HEK293 (cell line): ENCODE results near the gene NME3.
A peak's percentile ranks its signal among the peaks of the same experiment; 100 is the strongest.

Experiments used
- CTCF ChIA-PET: fragments of 350-600 bp; formaldehyde crosslinking; extraction: SDS; loops from one replicate; lab custom pipeline; 2021; ENCODE audit warnings: antibody characterized with exemption; lab: Yijun Ruan, JAX
- POLR2A ChIA-PET: fragments of 300-600 bp; formaldehyde crosslinking; extraction: SDS; loops from one replicate; lab custom pipeline; 2020; ENCODE audit warnings: antibody characterized with exemption, inconsistent platforms; lab: Yijun Ruan, JAX
- H3K27ac ChIP-seq: fragments of 200-500 bp; sonication (Bioruptor generic); 2 replicates; pipeline ENCODE4 v1.5.1; 2014; ENCODE audit warnings: low read depth, low read length, control low read depth, inconsistent platforms; ENCODE audit errors: extremely low read depth
- H3K36me3 ChIP-seq, 2 experiments: fragments of 200-500 bp in 1 of 2; sonication (Bioruptor generic) in 1 of 2; 1 replicate in 1 of 2; 2 replicates in 1 of 2; pipeline ENCODE4 v1.5.1; 2014 to 2017; ENCODE audit warnings: inconsistent platforms in 2 of 2, low read length in 2 of 2; ENCODE audit not compliant: control insufficient read depth in 2 of 2, insufficient read depth in 1 of 2
- H3K4me1 ChIP-seq: fragments of 200-500 bp; sonication (Bioruptor generic); 2 replicates; pipeline ENCODE4 v1.5.1; 2014; ENCODE audit warnings: mild to moderate bottlenecking, low read length, inconsistent platforms; ENCODE audit not compliant: control insufficient read depth, insufficient read depth
- H3K4me3 ChIP-seq: 2 replicates; pipeline ENCODE4 v1.5.1; 2011; ENCODE audit warnings: low read depth, mild to moderate bottlenecking, control low read depth, low read length, moderate library complexity
- H3K9me3 ChIP-seq: fragments of 200-500 bp; sonication (Bioruptor generic); 2 replicates; pipeline ENCODE4 v1.5.1; 2014; ENCODE audit warnings: low read depth, low read length, inconsistent platforms; ENCODE audit not compliant: control insufficient read depth, insufficient read depth
- HIC1 ChIP-seq: fragments of 450-650 bp; formaldehyde crosslinking; IDR thresholded peaks from 2 replicates; pipeline ENCODE4 v1.5.1; 2016; ENCODE audit warnings: missing biosample characterization, missing genetic modification characterization
- OSR2 ChIP-seq: fragments of 450-650 bp; formaldehyde crosslinking; IDR thresholded peaks from 2 replicates; pipeline ENCODE4 v1.5.1; 2016; ENCODE audit warnings: missing biosample characterization, missing genetic modification characterization
- SCRT2 ChIP-seq: fragments of 450-650 bp; formaldehyde crosslinking; IDR thresholded peaks from 2 replicates; pipeline ENCODE4 v1.5.1; 2016; ENCODE audit warnings: missing biosample characterization, missing genetic modification characterization
- ZBTB1 ChIP-seq: fragments of 450-650 bp; formaldehyde crosslinking; IDR thresholded peaks from 2 replicates; pipeline ENCODE4 v1.5.1; 2016; ENCODE audit warnings: missing biosample characterization, missing genetic modification characterization
- ZFP37 ChIP-seq: fragments of 450-650 bp; formaldehyde crosslinking; IDR thresholded peaks from 2 replicates; pipeline ENCODE4 v1.5.1; 2016; ENCODE audit warnings: missing biosample characterization, missing genetic modification characterization
- ZIC2 ChIP-seq: fragments of 450-650 bp; formaldehyde crosslinking; IDR thresholded peaks from 2 replicates; pipeline ENCODE4 v1.5.1; 2016; ENCODE audit warnings: missing biosample characterization, missing genetic modification characterization
- ZNF121 ChIP-seq: fragments of 450-650 bp; formaldehyde crosslinking; IDR thresholded peaks from 2 replicates; pipeline ENCODE4 v1.5.1; 2016; ENCODE audit warnings: missing biosample characterization, missing genetic modification characterization
- ZNF169 ChIP-seq: fragments of 450-650 bp; formaldehyde crosslinking; IDR thresholded peaks from 2 replicates; pipeline ENCODE4 v1.5.1; 2016; ENCODE audit warnings: missing biosample characterization, missing genetic modification characterization
- ZNF24 ChIP-seq: fragments of 450-650 bp; formaldehyde crosslinking; IDR thresholded peaks from 2 replicates; pipeline ENCODE4 v1.5.1; 2016; ENCODE audit warnings: missing biosample characterization, missing genetic modification characterization
- ZNF324 ChIP-seq: fragments of 450-650 bp; formaldehyde crosslinking; IDR thresholded peaks from 2 replicates; pipeline ENCODE4 v1.5.1; 2016; ENCODE audit warnings: missing biosample characterization, missing genetic modification characterization
- ZNF423 ChIP-seq: fragments of 450-650 bp; formaldehyde crosslinking; IDR thresholded peaks from 2 replicates; pipeline ENCODE4 v1.5.1; 2016; ENCODE audit warnings: missing biosample characterization, missing genetic modification characterization
- ZNF433 ChIP-seq: fragments of 450-650 bp; formaldehyde crosslinking; IDR thresholded peaks from 2 replicates; pipeline ENCODE4 v1.5.1; 2016; ENCODE audit warnings: missing biosample characterization, missing genetic modification characterization, low read depth
- ZNF529 ChIP-seq: fragments of 450-650 bp; formaldehyde crosslinking; IDR thresholded peaks from 2 replicates; pipeline ENCODE4 v1.5.1; 2017; ENCODE audit warnings: missing genetic modification characterization, missing biosample characterization; ENCODE audit not compliant: insufficient replicate concordance
- ZNF596 ChIP-seq: fragments of 450-650 bp; IDR thresholded peaks from 2 replicates; pipeline ENCODE4 v1.5.0; 2018; ENCODE audit warnings: missing biosample characterization, mild to moderate bottlenecking, missing genetic modification characterization, moderate library complexity
- ZNF600 ChIP-seq: fragments of 450-650 bp; formaldehyde crosslinking; IDR thresholded peaks from 2 replicates; pipeline ENCODE4 v1.5.1; 2016; ENCODE audit warnings: missing biosample characterization, missing genetic modification characterization
- ZNF654 ChIP-seq: fragments of 450-650 bp; formaldehyde crosslinking; IDR thresholded peaks from 2 replicates; pipeline ENCODE4 v1.5.1; 2016; ENCODE audit warnings: low read depth, missing biosample characterization, missing genetic modification characterization
- ZNF677 ChIP-seq: fragments of 450-650 bp; IDR thresholded peaks from 2 replicates; pipeline ENCODE4 v1.5.0; 2018; ENCODE audit warnings: missing biosample characterization, mild to moderate bottlenecking, missing genetic modification characterization, moderate library complexity
- ZNF776 ChIP-seq: fragments of 450-650 bp; formaldehyde crosslinking; IDR thresholded peaks from 2 replicates; pipeline ENCODE4 v1.5.0; 2017; ENCODE audit warnings: missing biosample characterization, missing genetic modification characterization, borderline replicate concordance
- ZSCAN4 ChIP-seq: fragments of 450-650 bp; formaldehyde crosslinking; IDR thresholded peaks from 2 replicates; pipeline ENCODE4 v1.5.1; 2017; ENCODE audit warnings: missing biosample characterization, missing genetic modification characterization
- TF ChIP-seq, protein P1 (sequence below): fragments of 450-650 bp; formaldehyde crosslinking; IDR thresholded peaks from 2 replicates; pipeline ENCODE4 v1.5.1; 2016; ENCODE audit warnings: missing biosample characterization, missing genetic modification characterization
- TF ChIP-seq, protein P2 (sequence below): fragments of 450-650 bp; formaldehyde crosslinking; IDR thresholded peaks from 2 replicates; pipeline ENCODE4 v1.5.1; 2016; ENCODE audit warnings: missing biosample characterization, missing genetic modification characterization

Gene NME3

DNA sequence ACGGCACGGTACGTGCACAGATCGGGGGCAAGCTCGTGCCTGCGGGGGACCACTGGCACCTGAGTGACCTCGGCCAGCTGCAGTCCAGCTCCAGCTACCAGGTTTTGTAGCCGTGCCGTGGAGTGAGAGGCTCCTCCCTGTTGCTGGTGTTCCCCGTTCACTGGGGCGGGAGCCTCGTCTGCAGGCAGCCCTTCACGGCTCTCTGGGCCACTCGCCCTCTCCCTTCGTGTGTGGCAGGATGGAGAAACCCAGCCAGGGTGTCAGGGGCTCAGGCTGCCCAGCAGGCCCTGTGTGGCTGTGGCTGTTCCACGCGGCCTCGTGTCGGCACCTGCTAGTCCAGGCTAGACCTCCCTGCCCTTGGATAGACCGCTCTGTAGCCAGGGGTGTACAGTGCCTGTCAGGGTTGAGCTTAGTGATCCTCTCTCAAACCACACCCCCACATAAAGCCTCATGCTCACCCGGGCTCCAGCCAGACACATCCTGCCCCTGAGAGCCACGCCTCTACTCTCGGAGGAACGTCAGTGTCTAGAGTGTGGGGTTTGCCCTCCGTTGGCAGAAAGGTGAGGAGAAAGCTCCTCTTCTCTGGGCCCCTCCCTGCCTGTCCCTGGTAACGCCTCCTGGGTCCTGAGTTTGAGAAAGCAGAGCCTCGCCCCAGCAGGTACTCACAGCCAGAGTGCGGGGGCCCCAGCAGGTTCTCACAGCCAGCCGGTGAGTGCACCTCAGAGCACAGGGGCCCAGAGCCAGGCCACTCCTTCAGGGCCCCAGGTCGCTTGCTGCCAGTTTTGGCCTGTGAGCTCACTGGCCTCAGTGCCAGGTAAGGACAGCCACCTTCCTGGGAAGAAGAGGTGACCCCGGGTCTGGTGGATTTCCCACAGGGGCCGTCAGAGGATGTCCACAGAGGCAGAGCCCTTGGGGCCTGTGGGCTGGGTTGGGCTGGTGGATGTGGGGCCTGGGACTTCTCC lies 27.7 kb downstream of the NME3 start:
- Histone ChIP-seq H3K4me3 (no peak overlapping the region), H3K27ac (no peak overlapping the region)
- POLR2A ChIA-PET = interaction anchor here (0.5 kb wide), 1 partner anchor 38 kb away, joined by 3 read pairs; no protein-coding TSS in a partner anchor
- TF ChIP-seq ZSCAN4 (tag by site-specific recombination) (no peak), ZIC2 (tag by site-specific recombination) (peak; percentile 48)
- TF ChIP-seq, all 188 proteins: peak for 1
- Histone ChIP-seq H3K4me1 (no peaks in the 10 kb centered on the region), H3K9me3 (no peaks in the 10 kb centered on the region), H3K36me3 (peaks cover 0 to 79% of the 10 kb centered on the region in 2 experiments; a peak in 1 of 3 replicates)
- CTCF ChIA-PET = interaction anchor here (1.3 kb wide), 1 partner anchor 37 kb away, joined by 3 read pairs; the partner anchor contains the start of gene MAPK8IP3

- no peak overlapping the region for H3K4me3 ChIP-seq
- CTCF ChIA-PET = no interaction called here
- no peaks in the 10 kb centered on the region for H3K9me3 ChIP-seq
- POLR2A ChIA-PET = no interaction called here
- peaks cover 0 to 59% of the 10 kb centered on the region in 2 experiments; a peak in 1 of 3 replicates for H3K36me3 ChIP-seq
- H3K4me1 ChIP-seq = no peaks in the 10 kb centered on the region
- TF ChIP-seq HIC1 (tag by site-specific recombination) = no peak
- no peak for TF ChIP-seq ZNF600 (tag by site-specific recombination)
- no peak for TF ChIP-seq ZNF654
- TF ChIP-seq ZNF169 = no peak
- H3K27ac ChIP-seq = no peak overlapping the region
Observed at GRCh38 chr16:1741553-1742165, 29.7 kb downstream of the NME3 start.

- TF ChIP-seq ZNF654 (no peak), ZBTB1 (no peak), ZNF677 (no peak), ZNF423 (tag by site-specific recombination) (no peak), ZNF529 (tag by site-specific recombination) (no peak), OSR2 (tag by site-specific recombination) (no peak), ZNF433 (tag by site-specific recombination) (no peak), SCRT2 (tag by site-specific recombination) (no peak), ZNF24 (tag by site-specific recombination) (no peak), ZFP37 (tag by site-specific recombination) (no peak), ZNF324 (tag by site-specific recombination) (no peak), ZNF776 (no peak), ZNF596 (tag by site-specific recombination) (no peak), ZNF121 (tag by site-specific recombination) (no peak)
- TF ChIP-seq, protein P1, sequence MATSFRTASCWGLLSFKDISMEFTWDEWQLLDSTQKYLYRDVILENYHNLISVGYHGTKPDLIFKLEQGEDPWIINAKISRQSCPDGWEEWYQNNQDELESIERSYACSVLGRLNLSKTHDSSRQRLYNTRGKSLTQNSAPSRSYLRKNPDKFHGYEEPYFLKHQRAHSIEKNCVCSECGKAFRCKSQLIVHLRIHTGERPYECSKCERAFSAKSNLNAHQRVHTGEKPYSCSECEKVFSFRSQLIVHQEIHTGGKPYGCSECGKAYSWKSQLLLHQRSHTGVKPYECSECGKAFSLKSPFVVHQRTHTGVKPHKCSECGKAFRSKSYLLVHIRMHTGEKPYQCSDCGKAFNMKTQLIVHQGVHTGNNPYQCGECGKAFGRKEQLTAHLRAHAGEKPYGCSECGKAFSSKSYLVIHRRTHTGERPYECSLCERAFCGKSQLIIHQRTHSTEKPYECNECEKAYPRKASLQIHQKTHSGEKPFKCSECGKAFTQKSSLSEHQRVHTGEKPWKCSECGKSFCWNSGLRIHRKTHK (tag by site-specific recombination) = no peak
- TF ChIP-seq, protein P2, sequence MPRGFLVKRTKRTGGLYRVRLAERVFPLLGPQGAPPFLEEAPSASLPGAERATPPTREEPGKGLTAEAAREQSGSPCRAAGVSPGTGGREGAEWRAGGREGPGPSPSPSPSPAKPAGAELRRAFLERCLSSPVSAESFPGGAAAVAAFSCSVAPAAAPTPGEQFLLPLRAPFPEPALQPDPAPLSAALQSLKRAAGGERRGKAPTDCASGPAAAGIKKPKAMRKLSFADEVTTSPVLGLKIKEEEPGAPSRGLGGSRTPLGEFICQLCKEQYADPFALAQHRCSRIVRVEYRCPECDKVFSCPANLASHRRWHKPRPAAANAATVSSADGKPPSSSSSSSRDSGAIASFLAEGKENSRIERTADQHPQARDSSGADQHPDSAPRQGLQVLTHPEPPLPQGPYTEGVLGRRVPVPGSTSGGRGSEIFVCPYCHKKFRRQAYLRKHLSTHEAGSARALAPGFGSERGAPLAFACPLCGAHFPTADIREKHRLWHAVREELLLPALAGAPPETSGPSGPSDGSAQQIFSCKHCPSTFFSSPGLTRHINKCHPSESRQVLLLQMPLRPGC = no peak
- TF ChIP-seq, all 188 proteins: peak for 0
- CTCF ChIA-PET = no interaction called here
- POLR2A ChIA-PET = no interaction called here
Observed at GRCh38 chr16:1740781-1741490, 30.4 kb downstream of the NME3 start.

More at GRCh38 chr16:1740781-1741490, 30.4 kb downstream of the NME3 start:
- Histone ChIP-seq H3K4me1 (no peaks in the 10 kb centered on the region), H3K4me3 (no peak overlapping the region), H3K36me3 (peaks cover 0 to 56% of the 10 kb centered on the region in 2 experiments; a peak in 1 of 3 replicates), H3K27ac (no peak overlapping the region), H3K9me3 (no peaks in the 10 kb centered on the region)
